Mesendoderm (in vitro differentiated cells): ENCODE data around the gene PSMG4.

Experiments used
- DNase-seq: peaks from one replicate; pipeline ENCODE4 v3.0.0; 2013
- H2AK5ac ChIP-seq: 2 replicates; pipeline ENCODE4 v1.6.1; 2013; ENCODE audit warnings: low read length, inconsistent platforms
- H2BK120ac ChIP-seq: 2 replicates; pipeline ENCODE4 v1.6.1; 2013; ENCODE audit warnings: low read depth, mild to moderate bottlenecking, low read length, moderate library complexity, mixed read lengths
- H2BK15ac ChIP-seq: replicated peaks from 2 replicates; pipeline ENCODE4 v1.6.1; 2013; ENCODE audit warnings: low read depth, mild to moderate bottlenecking, moderate library complexity
- H2BK5ac ChIP-seq: 2 replicates; pipeline ENCODE4 v1.6.1; 2013; ENCODE audit warnings: low read length, inconsistent platforms
- H3K18ac ChIP-seq: 2 replicates; pipeline ENCODE4 v1.6.1; 2013; ENCODE audit warnings: mild to moderate bottlenecking, low read length, mixed read lengths
- H3K23ac ChIP-seq: one replicate; pipeline ENCODE4 v1.6.1; 2013; ENCODE audit warnings: low read length
- H3K27ac ChIP-seq: 2 replicates; pipeline ENCODE4 v1.5.1; 2013; ENCODE audit warnings: low read depth, mild to moderate bottlenecking, inconsistent platforms, low read length, moderate library complexity
- H3K27me3 ChIP-seq: 2 replicates; pipeline ENCODE4 v1.6.1; 2013; ENCODE audit warnings: low read length, control low read depth, mild to moderate bottlenecking, inconsistent platforms; ENCODE audit not compliant: insufficient read depth, poor library complexity
- H3K36me3 ChIP-seq: 2 replicates; pipeline ENCODE4 v1.6.1; 2013; ENCODE audit warnings: low read length, inconsistent platforms; ENCODE audit not compliant: control insufficient read depth, insufficient read depth
- H3K4ac ChIP-seq: one replicate; pipeline ENCODE4 v1.6.1; 2013; ENCODE audit warnings: low read depth, mild to moderate bottlenecking, low read length, moderate library complexity
- H3K4me1 ChIP-seq: 2 replicates; pipeline ENCODE4 v1.6.1; 2013; ENCODE audit warnings: low read depth, low read length, inconsistent platforms; ENCODE audit not compliant: control insufficient read depth
- H3K4me2 ChIP-seq: 2 replicates; pipeline ENCODE4 v1.6.1; 2013; ENCODE audit warnings: low read length
- H3K4me3 ChIP-seq: 2 replicates; pipeline ENCODE4 v1.5.1; 2013; ENCODE audit warnings: mild to moderate bottlenecking, low read length
- H3K56ac ChIP-seq: one replicate; pipeline ENCODE4 v1.6.1; 2013; ENCODE audit warnings: low read length
- H3K79me1 ChIP-seq: 2 replicates; pipeline ENCODE4 v1.6.1; 2013; ENCODE audit warnings: low read length, inconsistent platforms
- H3K79me2 ChIP-seq: 2 replicates; pipeline ENCODE4 v1.6.1; 2013; ENCODE audit warnings: mild to moderate bottlenecking, low read length; ENCODE audit not compliant: control insufficient read depth, insufficient read depth
- H3K9ac ChIP-seq: 2 replicates; pipeline ENCODE4 v1.6.1; 2013; ENCODE audit warnings: low read length, inconsistent platforms
- H4K5ac ChIP-seq: one replicate; pipeline ENCODE4 v1.6.1; 2013; ENCODE audit warnings: low read length
- H4K8ac ChIP-seq: one replicate; pipeline ENCODE4 v1.6.1; 2013; ENCODE audit warnings: low read depth, mild to moderate bottlenecking, control low read depth, low read length, moderate library complexity
- WGBS: extraction: QIAGEN DNeasy Blood & Tissue Kit; methylation state at CpG from one replicate; pipeline ENCODE4 v1.1.7; 2013; ENCODE audit warnings: low lambda C conversion rate, missing lambda C conversion rate; ENCODE audit not compliant: insufficient coverage; ENCODE audit errors: extremely low coverage; 5-methylcytosine and 5-hydroxymethylcytosine counted together

Gene PSMG4

GRCh38 chr6:3222506-3223038, 36.2 kb upstream of the PSMG4 start:
- Histone ChIP-seq H3K27me3 (no peaks in the 10 kb centered on the region), H2AK5ac (no peak overlapping the region), H3K4ac (no peak overlapping the region), H3K9ac (no peak overlapping the region), H2BK15ac (no peak overlapping the region), H3K79me2 (peaks cover 22% of the 10 kb centered on the region), H4K8ac (no peak overlapping the region), H3K79me1 (no peaks in the 10 kb centered on the region), H2BK120ac (no peak overlapping the region), H3K56ac (no peak overlapping the region), H3K18ac (no peak overlapping the region), H3K4me1 (no peaks in the 10 kb centered on the region), H2BK5ac (no peak overlapping the region), H3K4me3 (no peak overlapping the region), H4K5ac (no peak overlapping the region), H3K23ac (no peak overlapping the region), H3K4me2 (no peak overlapping the region), H3K27ac (no peak overlapping the region), H3K36me3 (peaks cover 2% of the 10 kb centered on the region)
- WGBS: no CpG with 5 or more reads among the region's 4 CpGs
- no peak for DNase-seq

- no peak overlapping the region for H2BK15ac ChIP-seq
- no peak overlapping the region for H2BK5ac ChIP-seq
- WGBS: no CpG with 5 or more reads among the region's 10 CpGs
- H3K27me3 ChIP-seq: no peaks in the 10 kb centered on the region
- no peak overlapping the region for H2BK120ac ChIP-seq
- H2AK5ac ChIP-seq: no peak overlapping the region
- H3K18ac ChIP-seq: no peak overlapping the region
- DNase-seq: no peak
- H3K79me1 ChIP-seq: no peaks in the 10 kb centered on the region
- peaks cover 22% of the 10 kb centered on the region for H3K79me2 ChIP-seq
- no peak overlapping the region for H3K27ac ChIP-seq
- H3K9ac ChIP-seq: peak overlapping the region; percentile 99
- peak overlapping the region; percentile 96 for H3K4me2 ChIP-seq
- no peak overlapping the region for H4K5ac ChIP-seq
- peaks cover 2% of the 10 kb centered on the region for H3K36me3 ChIP-seq
- no peak overlapping the region for H3K4ac ChIP-seq
- no peak overlapping the region for H4K8ac ChIP-seq
- H3K4me1 ChIP-seq: no peaks in the 10 kb centered on the region
- peak overlapping the region; percentile 4 for H3K23ac ChIP-seq
- H3K4me3 ChIP-seq: peak overlapping the region; percentile 97
- H3K56ac ChIP-seq: peak overlapping the region; percentile 99
These were observed 32.7 kb upstream of the PSMG4 start for GRCh38 chr6:3226042-3226441.

- peak overlapping the region; percentile 34 for H3K18ac ChIP-seq
- no peak overlapping the region for H4K5ac ChIP-seq
- no peak overlapping the region for H4K8ac ChIP-seq
- H3K23ac ChIP-seq: peak overlapping the region; percentile 91
- H3K4ac ChIP-seq: peak overlapping the region; percentile 26
- H2BK120ac ChIP-seq: no peak overlapping the region
- no CpG with 5 or more reads among the region's 54 CpGs for WGBS
- H2BK15ac ChIP-seq: no peak overlapping the region
- no peaks in the 10 kb centered on the region for H3K4me1 ChIP-seq
- H3K4me2 ChIP-seq: peak overlapping the region; percentile 96
- peak overlapping the region; percentile 79 for H3K27ac ChIP-seq
- H3K79me2 ChIP-seq: peaks cover 22% of the 10 kb centered on the region
- peak overlapping the region; percentile 54 for H2BK5ac ChIP-seq
- H3K27me3 ChIP-seq: no peaks in the 10 kb centered on the region
- H3K79me1 ChIP-seq: no peaks in the 10 kb centered on the region
- H2AK5ac ChIP-seq: no peak overlapping the region
- peak; percentile 81 for DNase-seq
- H3K56ac ChIP-seq: peak overlapping the region; percentile 99
- H3K4me3 ChIP-seq: peak overlapping the region; percentile 97
- peak overlapping the region; percentile 99 for H3K9ac ChIP-seq
- peaks cover 2% of the 10 kb centered on the region for H3K36me3 ChIP-seq
These were observed 32.0 kb upstream of the PSMG4 start for GRCh38 chr6:3226481-3227362.

- H4K8ac ChIP-seq: no peak within 1 kb of the TSS
- H3K4me1 ChIP-seq: no peaks in the 10 kb centered on the region
- H3K4ac ChIP-seq: peak within 1 kb of the TSS; percentile 26
- no peaks in the 10 kb centered on the region for H3K79me1 ChIP-seq
- no peak within 1 kb of the TSS for H2BK15ac ChIP-seq
- H2AK5ac ChIP-seq: no peak within 1 kb of the TSS
- peak within 1 kb of the TSS; percentile 100 for H3K23ac ChIP-seq
- peaks cover 22% of the 10 kb centered on the region for H3K79me2 ChIP-seq
- WGBS: no CpG with 5 or more reads among the region's 66 CpGs
- peak within 1 kb of the TSS; percentile 88 for H2BK5ac ChIP-seq
- H2BK120ac ChIP-seq: no peak within 1 kb of the TSS
- DNase-seq: peak; percentile 96
- peak within 1 kb of the TSS; percentile 97 for H3K4me3 ChIP-seq
- no peaks in the 10 kb centered on the region for H3K27me3 ChIP-seq
- H3K36me3 ChIP-seq: peaks cover 2% of the 10 kb centered on the region
- peak within 1 kb of the TSS; percentile 34 for H3K18ac ChIP-seq
- H3K56ac ChIP-seq: peak within 1 kb of the TSS; percentile 99
- peak within 1 kb of the TSS; percentile 99 for H3K9ac ChIP-seq
- no peak within 1 kb of the TSS for H4K5ac ChIP-seq
- H3K4me2 ChIP-seq: peak within 1 kb of the TSS; percentile 96
- H3K27ac ChIP-seq: peak within 1 kb of the TSS; percentile 79
These were observed 31.2 kb upstream of the PSMG4 start, which contains the start of gene TUBB2B for GRCh38 chr6:3227363-3228045. Gene TUBB2B (minus strand): TSS chr6:3227653. CDS start chr6:3227543, 110 bp downstream.

- H3K79me2 ChIP-seq: peaks cover 22% of the 10 kb centered on the region
- no peak overlapping the region for H2BK15ac ChIP-seq
- no peak overlapping the region for H2BK120ac ChIP-seq
- H3K4ac ChIP-seq: no peak overlapping the region
- H2BK5ac ChIP-seq: no peak overlapping the region
- peak overlapping the region; percentile 84 for H3K56ac ChIP-seq
- no peaks in the 10 kb centered on the region for H3K4me1 ChIP-seq
- no peaks in the 10 kb centered on the region for H3K79me1 ChIP-seq
- peak; percentile 89 for DNase-seq
- H2AK5ac ChIP-seq: no peak overlapping the region
- no peak overlapping the region for H4K5ac ChIP-seq
- peak overlapping the region; percentile 78 for H3K27ac ChIP-seq
- peak overlapping the region; percentile 2 for H3K18ac ChIP-seq
- no CpG with 5 or more reads among the region's 38 CpGs for WGBS
- H4K8ac ChIP-seq: no peak overlapping the region
- H3K9ac ChIP-seq: peak overlapping the region; percentile 78
- H3K4me3 ChIP-seq: peak overlapping the region; percentile 52
- peak overlapping the region; percentile 75 for H3K23ac ChIP-seq
- H3K4me2 ChIP-seq: peak overlapping the region; percentile 96
- peaks cover 2% of the 10 kb centered on the region for H3K36me3 ChIP-seq
- H3K27me3 ChIP-seq: no peaks in the 10 kb centered on the region
These were observed 30.6 kb upstream of the PSMG4 start for GRCh38 chr6:3228046-3228671.
